Prostate gland (tissue), 2 donors: ENCODE measurements around the gene ZNF226.

Source experiments
- CTCF ChIP-seq, 4 experiments: fragments of 200-600 bp in 2 of 4; fragments of 450-650 bp in 2 of 4; sonication (generic) in 2 of 4; IDR thresholded peaks; 1 replicate in 3 of 4; 2 replicates in 1 of 4; pipeline ENCODE4 v1.5.1; 2016 to 2019; ENCODE audit warnings: antibody characterized with exemption in 4 of 4, mild to moderate bottlenecking in 2 of 4, moderate library complexity in 2 of 4
- POLR2AphosphoS5 ChIP-seq: sonication (generic); formaldehyde crosslinking; IDR thresholded peaks from one replicate; pipeline ENCODE4 v1.6.1; 2017; ENCODE audit warnings: antibody characterized with exemption

GRCh38 chr19:44156475-44156874 lies 8.4 kb upstream of the ZNF226 start:
- no peak for TF ChIP-seq CTCF (IDR thresholded peaks at IDR 0.05)
- no peak for TF ChIP-seq POLR2AphosphoS5
